ENCODE data around the gene NTS. TPM values are rescaled to one million over a fixed set of nuclear protein-coding genes. Genes with fewer than 3 reads are reported as not detected.
A peak's percentile ranks its signal among the peaks of the same experiment; 100 is the strongest.

Gene NTS
- total RNA-seq, 1 donor from 2014 or later = 2.3 TPM

GRCh38 chr12:85894653-85895052, 20.6 kb downstream of the NTS start:
- Mint-ChIP-seq H3K36me3 (ENCODE audit: unreplicated experiment) (no peaks in the 10 kb centered on the region), H3K27ac (ENCODE audit: unreplicated experiment) (no peak overlapping the region), H3K4me3 (ENCODE audit: unreplicated experiment) (no peak overlapping the region), H3K4me1 (ENCODE audit: low read depth, unreplicated experiment) (no peaks in the 10 kb centered on the region), H3K9me3 (ENCODE audit: unreplicated experiment) (no peaks in the 10 kb centered on the region), H3K27me3 (ENCODE audit: unreplicated experiment) (no peaks in the 10 kb centered on the region)
- no peak for TF ChIP-seq CTCF (IDR thresholded peaks at IDR 0.05; ENCODE audit: partially characterized antibody, unreplicated experiment)
- no peak for DNase-seq

- Mint-ChIP-seq H3K36me3 (ENCODE audit: unreplicated experiment) (no peaks in the 10 kb centered on the region), H3K27me3 (ENCODE audit: unreplicated experiment) (no peaks in the 10 kb centered on the region), H3K4me3 (ENCODE audit: unreplicated experiment) (no peak overlapping the region), H3K27ac (ENCODE audit: unreplicated experiment) (no peak overlapping the region), H3K9me3 (ENCODE audit: unreplicated experiment) (no peaks in the 10 kb centered on the region), H3K4me1 (ENCODE audit: low read depth, unreplicated experiment) (no peaks in the 10 kb centered on the region)
- DNase-seq = no peak
- peak; percentile 93 for TF ChIP-seq CTCF (IDR thresholded peaks at IDR 0.05; ENCODE audit: partially characterized antibody, unreplicated experiment)
These were observed 46.3 kb downstream of the NTS start for GRCh38 chr12:85920324-85920947.

GRCh38 chr12:85923767-85924331, 49.8 kb downstream of the NTS start:
- no peak overlapping the region for H3K27ac Mint-ChIP-seq (ENCODE audit: unreplicated experiment)
- peak; percentile 92 for TF ChIP-seq CTCF (IDR thresholded peaks at IDR 0.05; ENCODE audit: partially characterized antibody, unreplicated experiment)
- no peaks in the 10 kb centered on the region for H3K36me3 Mint-ChIP-seq (ENCODE audit: unreplicated experiment)
- no peak for DNase-seq
- peaks cover 3% of the 10 kb centered on the region for H3K4me1 Mint-ChIP-seq (ENCODE audit: low read depth, unreplicated experiment)
- no peaks in the 10 kb centered on the region for H3K27me3 Mint-ChIP-seq (ENCODE audit: unreplicated experiment)
- H3K4me3 Mint-ChIP-seq (ENCODE audit: unreplicated experiment) = no peak overlapping the region
- no peaks in the 10 kb centered on the region for H3K9me3 Mint-ChIP-seq (ENCODE audit: unreplicated experiment)

GRCh38 chr12:85927166-85927565, 53.1 kb downstream of the NTS start:
- Mint-ChIP-seq H3K27ac (ENCODE audit: unreplicated experiment) (no peak overlapping the region), H3K9me3 (ENCODE audit: unreplicated experiment) (no peaks in the 10 kb centered on the region), H3K27me3 (ENCODE audit: unreplicated experiment) (no peaks in the 10 kb centered on the region), H3K4me3 (ENCODE audit: unreplicated experiment) (no peak overlapping the region), H3K4me1 (ENCODE audit: low read depth, unreplicated experiment) (peaks cover 3% of the 10 kb centered on the region), H3K36me3 (ENCODE audit: unreplicated experiment) (no peaks in the 10 kb centered on the region)
- no peak for TF ChIP-seq CTCF (IDR thresholded peaks at IDR 0.05; ENCODE audit: partially characterized antibody, unreplicated experiment)
- no peak for DNase-seq

Other genes with a start within 250 kb of the NTS start
- not detected for gene RASSF9, start 37.9 kb upstream of the NTS start, total RNA-seq (ENCODE audit: unreplicated experiment)

All from glutamatergic neuron (in vitro differentiated cells).